A172 (cell line): Measurements from ENCODE around the gene PRM2. TPM values are rescaled to one million over a fixed set of nuclear protein-coding genes. Genes with fewer than 3 reads are reported as not detected.
A peak's percentile ranks its signal among the peaks of the same experiment; 100 is the strongest.

ENCODE experiments used
- DNase-seq: peaks from one replicate; pipeline ENCODE4 v3.0.0-alpha.2; 2015; ENCODE audit warnings: low spot score
- total RNA-seq: library from RNA; depleted of rRNA; stranded (reverse); fragments of >200 nt; shearing (Covaris generic); gene quantifications from 2 replicates; pipeline ENCODE4 v1.2.3, GENCODE V29; 2014; rRNA removed

Gene PRM2
- total RNA-seq = not detected in 2 replicates

GRCh38 chr16:11276143-11276895 lies at the start of gene PRM2:
Gene PRM2 (minus strand): TSS chr16:11276480. CDS start chr16:11276370, 110 bp downstream.
- no peak for DNase-seq

GRCh38 chr16:11325404-11326083 lies 49.3 kb upstream of the PRM2 start:
- no peak for DNase-seq

GRCh38 chr16:11323551-11324336 lies 47.5 kb upstream of the PRM2 start:
- DNase-seq = no peak

- no peak for DNase-seq
Measured at GRCh38 chr16:11322823-11323222, 46.5 kb upstream of the PRM2 start.

GRCh38 chr16:11321662-11322061 lies 45.4 kb upstream of the PRM2 start:
- no peak for DNase-seq

- no peak for DNase-seq
Measured at GRCh38 chr16:11320170-11320569, 43.9 kb upstream of the PRM2 start.

GRCh38 chr16:11319529-11320146 lies 43.4 kb upstream of the PRM2 start:
- no peak for DNase-seq

- no peak for DNase-seq
Measured at GRCh38 chr16:11318817-11319216, 42.5 kb upstream of the PRM2 start.

- peak; percentile 75 for DNase-seq
Measured at GRCh38 chr16:11316331-11317015, 40.2 kb upstream of the PRM2 start.

- peak; percentile 95 for DNase-seq
Measured at GRCh38 chr16:11315510-11315909, 39.2 kb upstream of the PRM2 start.

GRCh38 chr16:11314309-11314894 lies 38.1 kb upstream of the PRM2 start:
- DNase-seq = no peak

GRCh38 chr16:11313493-11314308 lies 37.4 kb upstream of the PRM2 start:
- DNase-seq = no peak

GRCh38 chr16:11312718-11313492 lies 36.6 kb upstream of the PRM2 start:
- DNase-seq = peak; percentile 67

GRCh38 chr16:11310997-11311561 lies 34.8 kb upstream of the PRM2 start:
- DNase-seq = no peak

- no peak for DNase-seq
Measured at GRCh38 chr16:11310634-11310977, 34.3 kb upstream of the PRM2 start.

GRCh38 chr16:11309895-11310633 lies 33.8 kb upstream of the PRM2 start:
- DNase-seq = no peak

GRCh38 chr16:11308493-11309283 lies 32.4 kb upstream of the PRM2 start:
- DNase-seq = no peak
